HFFc6 (cell line): ENCODE measurements around the gene SMAP2. TPM values are rescaled to one million over a fixed set of nuclear protein-coding genes. Genes with fewer than 3 reads are reported as not detected.

Experiments
- DNase-seq: peaks from one replicate; pipeline ENCODE4 v3.0.0-alpha.2; 2018
- H3K27ac Mint-ChIP-seq: 2 replicates; pipeline ENCODE4 v1.8.0; 2020; ENCODE audit warnings: mild to moderate bottlenecking, mixed read lengths
- H3K27me3 Mint-ChIP-seq: 2 replicates; pipeline ENCODE4 v1.8.0; 2021; ENCODE audit warnings: mild to moderate bottlenecking, moderate library complexity, mixed read lengths; ENCODE audit not compliant: insufficient read depth
- H3K36me3 Mint-ChIP-seq: 2 replicates; pipeline ENCODE4 v1.8.0; 2021; ENCODE audit warnings: low read depth, mixed read lengths
- H3K4me1 Mint-ChIP-seq: 2 replicates; pipeline ENCODE4 v1.8.0; 2020; ENCODE audit warnings: low read depth, mixed read lengths
- H3K4me3 Mint-ChIP-seq: 2 replicates; pipeline ENCODE4 v1.8.0; 2020; ENCODE audit warnings: mild to moderate bottlenecking, moderate library complexity, mixed read lengths
- H3K9me3 Mint-ChIP-seq: 2 replicates; pipeline ENCODE4 v1.8.0; 2020; ENCODE audit warnings: mild to moderate bottlenecking, mixed read lengths
- CTCF ChIP-seq: fragments of 200-600 bp; sonication (generic); IDR thresholded peaks from 2 replicates; pipeline ENCODE4 v1.5.0; 2021; ENCODE audit warnings: antibody characterized with exemption, mild to moderate bottlenecking
- total RNA-seq, 6 experiments: library from RNA; stranded (reverse); fragmentation: NEBNext Ultra II Directional; extraction: Animal tissue kit (Norgen Biotek cat#: 25700); gene quantifications; 2 replicates in 1 of 6; 3 replicates in 5 of 6; pipeline ENCODE4 v1.2.3, GENCODE V29; 2021

SMAP2 gene
- total RNA-seq, 6 experiments from 2014 or later: 27.7 to 37.5 (median 32.7) TPM

GRCh38 chr1:40416709-40417108 is 43.2 kb downstream of the SMAP2 start:
- peaks cover under 1% of the 10 kb centered on the region; the same call in 1 of the 2 replicates for H3K27me3 Mint-ChIP-seq
- no peak for TF ChIP-seq CTCF
- H3K4me3 Mint-ChIP-seq: no peak overlapping the region
- H3K9me3 Mint-ChIP-seq: no peaks in the 10 kb centered on the region
- no peak for DNase-seq
- H3K36me3 Mint-ChIP-seq: peaks cover 39% of the 10 kb centered on the region
- H3K27ac Mint-ChIP-seq: no peak overlapping the region
- peaks cover 1% of the 10 kb centered on the region for H3K4me1 Mint-ChIP-seq

- H3K27me3 Mint-ChIP-seq: peaks cover 2% of the 10 kb centered on the region; the same call in 1 of the 2 replicates
- DNase-seq: no peak
- no peak overlapping the region for H3K27ac Mint-ChIP-seq
- no peak for TF ChIP-seq CTCF
- no peak overlapping the region for H3K4me3 Mint-ChIP-seq
- peaks cover 8% of the 10 kb centered on the region for H3K4me1 Mint-ChIP-seq
- H3K36me3 Mint-ChIP-seq: peaks cover 54% of the 10 kb centered on the region
- H3K9me3 Mint-ChIP-seq: no peaks in the 10 kb centered on the region
Measured at GRCh38 chr1:40421431-40422384, 48.2 kb downstream of the SMAP2 start.

- no peak overlapping the region for H3K4me3 Mint-ChIP-seq
- peaks cover 47% of the 10 kb centered on the region for H3K36me3 Mint-ChIP-seq
- peaks cover 8% of the 10 kb centered on the region for H3K4me1 Mint-ChIP-seq
- H3K9me3 Mint-ChIP-seq: no peaks in the 10 kb centered on the region
- H3K27me3 Mint-ChIP-seq: peaks cover 2% of the 10 kb centered on the region; the same call in 1 of the 2 replicates
- no peak for TF ChIP-seq CTCF
- no peak overlapping the region; the same call in 1 of the 2 replicates for H3K27ac Mint-ChIP-seq
- DNase-seq: no peak
Measured at GRCh38 chr1:40422630-40423263, 49.2 kb downstream of the SMAP2 start.

- DNase-seq: no peak
- no peak overlapping the region for H3K27ac Mint-ChIP-seq
Measured at GRCh38 chr1:40423264-40423642, 49.7 kb downstream of the SMAP2 start.

More at GRCh38 chr1:40423264-40423642, 49.7 kb downstream of the SMAP2 start:
- H3K9me3 Mint-ChIP-seq: no peaks in the 10 kb centered on the region
- H3K4me1 Mint-ChIP-seq: peaks cover 8% of the 10 kb centered on the region
- peaks cover 43% of the 10 kb centered on the region for H3K36me3 Mint-ChIP-seq
- H3K4me3 Mint-ChIP-seq: no peak overlapping the region
- peaks cover 2% of the 10 kb centered on the region; the same call in 1 of the 2 replicates for H3K27me3 Mint-ChIP-seq
- TF ChIP-seq CTCF: no peak
